Measurements from ENCODE around the gene SEMA3D.

Gene SEMA3D

DNA sequence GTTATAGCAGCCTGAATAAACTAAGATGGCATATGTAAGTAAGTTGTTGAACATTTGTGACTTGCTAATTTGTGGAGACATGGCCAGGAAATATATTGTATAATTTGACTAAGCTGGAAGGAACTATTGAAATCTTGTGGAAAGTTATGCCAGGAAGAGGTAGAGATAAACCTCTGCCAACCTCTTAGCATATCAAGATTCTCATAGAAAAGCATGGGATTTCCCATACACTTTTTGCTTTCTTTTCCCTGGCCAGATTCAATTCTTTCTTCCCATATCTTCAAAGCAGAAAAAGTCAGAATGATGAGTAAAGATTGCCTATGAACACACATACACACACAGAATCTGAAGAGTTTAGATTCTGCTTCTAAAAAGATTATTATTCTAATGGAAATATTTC is 216.2 kb downstream of the SEMA3D start:
- TF ChIP-seq, protein P1, sequence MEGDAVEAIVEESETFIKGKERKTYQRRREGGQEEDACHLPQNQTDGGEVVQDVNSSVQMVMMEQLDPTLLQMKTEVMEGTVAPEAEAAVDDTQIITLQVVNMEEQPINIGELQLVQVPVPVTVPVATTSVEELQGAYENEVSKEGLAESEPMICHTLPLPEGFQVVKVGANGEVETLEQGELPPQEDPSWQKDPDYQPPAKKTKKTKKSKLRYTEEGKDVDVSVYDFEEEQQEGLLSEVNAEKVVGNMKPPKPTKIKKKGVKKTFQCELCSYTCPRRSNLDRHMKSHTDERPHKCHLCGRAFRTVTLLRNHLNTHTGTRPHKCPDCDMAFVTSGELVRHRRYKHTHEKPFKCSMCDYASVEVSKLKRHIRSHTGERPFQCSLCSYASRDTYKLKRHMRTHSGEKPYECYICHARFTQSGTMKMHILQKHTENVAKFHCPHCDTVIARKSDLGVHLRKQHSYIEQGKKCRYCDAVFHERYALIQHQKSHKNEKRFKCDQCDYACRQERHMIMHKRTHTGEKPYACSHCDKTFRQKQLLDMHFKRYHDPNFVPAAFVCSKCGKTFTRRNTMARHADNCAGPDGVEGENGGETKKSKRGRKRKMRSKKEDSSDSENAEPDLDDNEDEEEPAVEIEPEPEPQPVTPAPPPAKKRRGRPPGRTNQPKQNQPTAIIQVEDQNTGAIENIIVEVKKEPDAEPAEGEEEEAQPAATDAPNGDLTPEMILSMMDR (IDR thresholded peaks at IDR 0.05; ENCODE audit: low read depth, low read length) = no peak
- peak in 1 of 2 donors; percentile 46 for DNase-seq (ENCODE audit: low read depth in 2 of 2)
- no peak overlapping the region for H3K4me3 ChIP-seq (replicated peaks in 1 of 2; ENCODE audit: low read depth in 2 of 2, low read length in 2 of 2)

- TF ChIP-seq, protein P1 (IDR thresholded peaks at IDR 0.05; ENCODE audit: low read depth, low read length) = no peak
- no peak for DNase-seq (ENCODE audit: low read depth in 2 of 2)
- no peak overlapping the region for H3K4me3 ChIP-seq (replicated peaks in 1 of 2; ENCODE audit: low read depth in 2 of 2, low read length in 2 of 2)
These were observed 233.6 kb downstream of the SEMA3D start for GRCh38 chr7:84953234-84953633.

DNA sequence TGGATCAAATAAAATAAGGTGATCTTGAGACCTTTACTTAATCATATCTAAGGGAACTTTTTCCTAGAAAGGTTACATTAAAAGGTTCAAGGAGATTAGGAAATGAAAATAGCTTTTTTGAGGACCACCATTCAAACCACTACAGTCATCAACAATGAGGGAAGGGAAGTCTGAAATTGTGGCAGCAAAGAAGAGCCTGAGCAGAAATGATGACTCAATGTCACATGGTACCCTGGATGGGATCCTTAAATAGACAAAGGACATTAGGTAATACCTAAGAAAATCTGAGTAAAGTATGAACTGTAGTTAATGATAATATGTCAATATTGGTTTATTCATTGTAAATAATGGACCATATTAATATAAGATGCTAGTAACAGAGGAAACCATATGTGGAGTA is 236.0 kb downstream of the SEMA3D start:
- H3K4me3 ChIP-seq (replicated peaks in 1 of 2; ENCODE audit: low read depth in 2 of 2, low read length in 2 of 2) = no peak overlapping the region
- TF ChIP-seq, protein P1 (IDR thresholded peaks at IDR 0.05; ENCODE audit: low read depth, low read length) = no peak
- peak; percentile 15 to 68 for DNase-seq (ENCODE audit: low read depth in 2 of 2)

- DNase-seq (ENCODE audit: low read depth in 2 of 2) = peak in 1 of 2 donors; percentile 6
- TF ChIP-seq, protein P1 (IDR thresholded peaks at IDR 0.05; ENCODE audit: low read depth, low read length) = no peak
- no peak overlapping the region for H3K4me3 ChIP-seq (replicated peaks in 1 of 2; ENCODE audit: low read depth in 2 of 2, low read length in 2 of 2)
These were observed 237.4 kb downstream of the SEMA3D start for GRCh38 chr7:84949501-84949900.

DNA sequence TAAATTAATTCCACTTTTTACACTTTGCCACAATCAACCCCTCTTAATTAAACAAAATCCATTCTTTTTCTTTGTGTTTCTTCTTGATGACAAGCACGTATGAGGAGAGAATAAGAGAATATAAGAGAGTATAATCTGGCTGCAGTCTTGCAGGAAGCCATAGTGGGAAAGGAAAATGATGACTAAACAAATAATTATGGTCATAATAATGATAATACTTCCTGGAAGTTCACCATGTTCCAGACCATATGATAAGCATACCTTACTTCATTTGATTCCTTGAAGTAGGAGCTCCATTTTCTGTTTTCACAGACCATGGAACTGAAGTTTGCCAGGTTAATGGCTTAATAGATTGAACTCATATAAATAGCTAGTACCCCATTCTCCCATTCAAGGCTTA is 237.8 kb downstream of the SEMA3D start:
- TF ChIP-seq, protein P1 (IDR thresholded peaks at IDR 0.05; ENCODE audit: low read depth, low read length) = no peak
- peak; percentile 34 to 44 for DNase-seq (ENCODE audit: low read depth in 2 of 2)
- H3K4me3 ChIP-seq (replicated peaks in 1 of 2; ENCODE audit: low read depth in 2 of 2, low read length in 2 of 2) = no peak overlapping the region

GRCh38 chr7:84948634-84949033 is 238.2 kb downstream of the SEMA3D start:
- DNase-seq (ENCODE audit: low read depth in 2 of 2) = peak; percentile 4 to 19
- no peak overlapping the region for H3K4me3 ChIP-seq (replicated peaks in 1 of 2; ENCODE audit: low read depth in 2 of 2, low read length in 2 of 2)
- TF ChIP-seq, protein P1 (IDR thresholded peaks at IDR 0.05; ENCODE audit: low read depth, low read length) = no peak

- no peak for DNase-seq (ENCODE audit: low read depth in 2 of 2)
- no peak overlapping the region for H3K4me3 ChIP-seq (replicated peaks in 1 of 2; ENCODE audit: low read depth in 2 of 2, low read length in 2 of 2)
- TF ChIP-seq, protein P1 (IDR thresholded peaks at IDR 0.05; ENCODE audit: low read depth, low read length) = no peak
These were observed 240.3 kb downstream of the SEMA3D start for GRCh38 chr7:84946549-84946948.
